Amygdala (tissue), 56 donors: ENCODE results near the gene CDC45.

Experiments
- DNase-seq, 56 donors: peaks; one replicate each; lab custom pipeline; 2025; lab: John Stamatoyannopoulos, UW

The CDC45 gene

GRCh38 chr22:19448076-19448607, 31.6 kb upstream of the CDC45 start:
- DNase-seq: peak in 5 of 56 donors; percentile 32 to 66 (median 48)

GRCh38 chr22:19448739-19449421, 30.8 kb upstream of the CDC45 start:
- DNase-seq: no peak

- no peak for DNase-seq
Observed at GRCh38 chr22:19449422-19449767, 30.3 kb upstream of the CDC45 start.

GRCh38 chr22:19450363-19451175, 29.2 kb upstream of the CDC45 start:
- no peak for DNase-seq

GRCh38 chr22:19451570-19451969, 28.1 kb upstream of the CDC45 start:
- no peak for DNase-seq

- DNase-seq: no peak
Observed at GRCh38 chr22:19453718-19454117, 26.0 kb upstream of the CDC45 start.

- no peak for DNase-seq
Observed at GRCh38 chr22:19454156-19454555, 25.6 kb upstream of the CDC45 start.

GRCh38 chr22:19455033-19455432, 24.7 kb upstream of the CDC45 start:
- DNase-seq: no peak

GRCh38 chr22:19455585-19456370, 23.9 kb upstream of the CDC45 start:
- no peak for DNase-seq

GRCh38 chr22:19456541-19456940, 23.2 kb upstream of the CDC45 start:
- DNase-seq: no peak

GRCh38 chr22:19457828-19458428, 21.8 kb upstream of the CDC45 start:
- no peak for DNase-seq

- DNase-seq: no peak
Observed at GRCh38 chr22:19460036-19460435, 19.7 kb upstream of the CDC45 start.

GRCh38 chr22:19461506-19461905, 18.2 kb upstream of the CDC45 start:
- DNase-seq: no peak

- no peak for DNase-seq
Observed at GRCh38 chr22:19463008-19463407, 16.7 kb upstream of the CDC45 start.

- no peak for DNase-seq
Observed at GRCh38 chr22:19463491-19464469, 15.9 kb upstream of the CDC45 start.

- DNase-seq: no peak
Observed at GRCh38 chr22:19464546-19464945, 15.2 kb upstream of the CDC45 start.

- DNase-seq: no peak
Observed at GRCh38 chr22:19464975-19465374, 14.7 kb upstream of the CDC45 start.

GRCh38 chr22:19466126-19466716, 13.5 kb upstream of the CDC45 start:
- no peak for DNase-seq
